GM21723 (cell line): ENCODE results near the gene DCDC2.
"Not testable (repeated sequence)": the region's sequence is repeated elsewhere in the genome, so short reads cannot be mapped to it uniquely, and the experiment has no call there.

ENCODE experiments used
- ATAC-seq: cut with Tn5 transposase; IDR thresholded peaks from one replicate; pipeline ENCODE4 v1.9.1; 2021; ENCODE audit warnings: mild to moderate bottlenecking, moderate library complexity; ENCODE audit not compliant: unreplicated experiment

The DCDC2 gene

GRCh38 chr6:24154121-24154520 is 203.7 kb downstream of the DCDC2 start:
- no peak for ATAC-seq

- no peak for ATAC-seq
These were observed 205.8 kb downstream of the DCDC2 start for GRCh38 chr6:24152014-24152413.

- ATAC-seq = no peak
These were observed 208.0 kb downstream of the DCDC2 start for GRCh38 chr6:24149836-24150235.

- no peak for ATAC-seq
These were observed 208.6 kb downstream of the DCDC2 start for GRCh38 chr6:24149296-24149695.

- ATAC-seq = no peak
These were observed 209.2 kb downstream of the DCDC2 start for GRCh38 chr6:24148684-24149083.

GRCh38 chr6:24148154-24148570 is 209.7 kb downstream of the DCDC2 start:
- ATAC-seq = no peak

- ATAC-seq = no peak
These were observed 210.2 kb downstream of the DCDC2 start for GRCh38 chr6:24147511-24148153.

GRCh38 chr6:24146871-24147270 is 211.0 kb downstream of the DCDC2 start:
- no peak for ATAC-seq

- ATAC-seq = no peak
These were observed 212.1 kb downstream of the DCDC2 start for GRCh38 chr6:24145690-24146131.

GRCh38 chr6:24142733-24143132 is 215.1 kb downstream of the DCDC2 start:
- ATAC-seq = not testable (repeated sequence)

GRCh38 chr6:24140591-24140990 is 217.3 kb downstream of the DCDC2 start:
- ATAC-seq = no peak

- ATAC-seq = no peak
These were observed 218.2 kb downstream of the DCDC2 start for GRCh38 chr6:24139639-24140038.

GRCh38 chr6:24139080-24139479 is 218.8 kb downstream of the DCDC2 start:
- ATAC-seq = no peak

GRCh38 chr6:24131751-24132150 is 226.1 kb downstream of the DCDC2 start:
- ATAC-seq = no peak

GRCh38 chr6:24127316-24127715 is 230.5 kb downstream of the DCDC2 start:
- ATAC-seq = no peak

GRCh38 chr6:24126586-24127192 is 231.2 kb downstream of the DCDC2 start:
- no peak for ATAC-seq

GRCh38 chr6:24125980-24126379 is 231.9 kb downstream of the DCDC2 start, which contains the start of gene NRSN1:
TSS of gene NRSN1 (plus strand) at chr6:24126215. CDS start at chr6:24134328, 8,113 bp downstream.
- ATAC-seq = no peak

GRCh38 chr6:24122139-24122538 is 235.7 kb downstream of the DCDC2 start:
- no peak for ATAC-seq
